WTC11 (cell line): ENCODE data around the gene UBE3A. TPM values are rescaled to one million over a fixed set of nuclear protein-coding genes. Genes with fewer than 3 reads are reported as not detected.

Experiments used
- ATAC-seq: fragments of 200-7000 bp; cut with Tn5 transposase; 2 replicates; pipeline ENCODE4 v1.10.0; 2021; ENCODE audit warnings: mild to moderate bottlenecking, moderate library complexity
- CTCF ChIA-PET: fragments of 300-600 bp; sonication (Branson Sonifier 250); formaldehyde crosslinking; loops from one replicate; lab custom pipeline; 2021; ENCODE audit warnings: antibody characterized with exemption; lab: Charles Lee
- POLR2A ChIA-PET: fragments of 350-600 bp; sonication (Branson Sonifier 250); formaldehyde crosslinking; loops from one replicate; lab custom pipeline; 2021; ENCODE audit warnings: antibody characterized with exemption; lab: Charles Lee
- DNase-seq: peaks from one replicate; pipeline ENCODE4 v3.0.0; 2021; ENCODE audit warnings: low spot score
- H3K27ac Mint-ChIP-seq: 2 replicates; pipeline ENCODE4 v1.8.0; 2021; ENCODE audit warnings: mixed read lengths
- H3K27me3 Mint-ChIP-seq: 2 replicates; pipeline ENCODE4 v1.8.0; 2021; ENCODE audit warnings: low read depth, mild to moderate bottlenecking, moderate library complexity, mixed read lengths
- H3K36me3 Mint-ChIP-seq: 2 replicates; pipeline ENCODE4 v1.8.0; 2021; ENCODE audit warnings: mixed read lengths
- H3K4me1 Mint-ChIP-seq: 2 replicates; pipeline ENCODE4 v1.8.0; 2022; ENCODE audit warnings: mixed read lengths
- H3K4me3 Mint-ChIP-seq: 2 replicates; pipeline ENCODE4 v1.8.0; 2021; ENCODE audit warnings: mild to moderate bottlenecking, moderate library complexity, mixed read lengths
- H3K9me3 Mint-ChIP-seq: 2 replicates; pipeline ENCODE4 v1.8.0; 2021; ENCODE audit warnings: mixed read lengths
- ATF6 ChIP-seq: sonication (generic); formaldehyde crosslinking; IDR thresholded peaks from 2 replicates; pipeline ENCODE4 v1.8.1; 2023; ENCODE audit warnings: mild to moderate bottlenecking, missing genetic modification reagents
- E2F4 ChIP-seq: sonication (generic); formaldehyde crosslinking; IDR thresholded peaks from 2 replicates; pipeline ENCODE4 v1.8.1; 2022; ENCODE audit warnings: low read depth, mild to moderate bottlenecking, moderate library complexity, missing genetic modification reagents, borderline replicate concordance
- FOXJ3 ChIP-seq: sonication (generic); formaldehyde crosslinking; IDR thresholded peaks from 2 replicates; pipeline ENCODE4 v1.9.0; 2021; ENCODE audit warnings: missing genetic modification reagents, mild to moderate bottlenecking, borderline replicate concordance
- IRF2 ChIP-seq: sonication (generic); formaldehyde crosslinking; IDR thresholded peaks from 2 replicates; pipeline ENCODE4 v1.8.0; 2022; ENCODE audit warnings: low read depth, missing genetic modification reagents, borderline replicate concordance
- NFE2L1 ChIP-seq: sonication (generic); formaldehyde crosslinking; IDR thresholded peaks from 2 replicates; pipeline ENCODE4 v1.8.1; 2023; ENCODE audit warnings: missing genetic modification reagents
- OVOL2 ChIP-seq: fragments of 250-450 bp; sonication (Bioruptor Pico); IDR thresholded peaks from 2 replicates; pipeline ENCODE4 v1.9.0; 2021; ENCODE audit warnings: mild to moderate bottlenecking, borderline replicate concordance
- PREB ChIP-seq: sonication (generic); formaldehyde crosslinking; IDR thresholded peaks from 2 replicates; pipeline ENCODE4 v1.8.1; 2022; ENCODE audit warnings: mild to moderate bottlenecking, missing genetic modification reagents, moderate library complexity, borderline replicate concordance
- SMAD3 ChIP-seq: sonication (generic); formaldehyde crosslinking; IDR thresholded peaks from 2 replicates; pipeline ENCODE4 v1.8.0; 2022; ENCODE audit warnings: missing genetic modification reagents, mild to moderate bottlenecking, borderline replicate concordance
- SMAD4 ChIP-seq: sonication (generic); formaldehyde crosslinking; IDR thresholded peaks from 2 replicates; pipeline ENCODE4 v1.8.0; 2022; ENCODE audit warnings: mild to moderate bottlenecking, missing genetic modification reagents
- SP1 ChIP-seq: sonication (generic); formaldehyde crosslinking; conservative IDR thresholded peaks from 2 replicates; pipeline ENCODE4 v1.8.1; 2022; ENCODE audit warnings: missing genetic modification reagents
- TCF7 ChIP-seq: sonication (generic); formaldehyde crosslinking; IDR thresholded peaks from 2 replicates; pipeline ENCODE4 v1.8.0; 2022; ENCODE audit warnings: mild to moderate bottlenecking, low read depth, missing genetic modification reagents, moderate library complexity
- ZNF138 ChIP-seq: sonication (generic); formaldehyde crosslinking; conservative IDR thresholded peaks from 2 replicates; pipeline ENCODE4 v1.8.1; 2022; ENCODE audit warnings: mild to moderate bottlenecking, moderate library complexity, missing genetic modification reagents
- ZNF317 ChIP-seq: sonication (generic); formaldehyde crosslinking; IDR thresholded peaks from 2 replicates; pipeline ENCODE4 v1.8.1; 2023; ENCODE audit warnings: low read depth, mild to moderate bottlenecking, moderate library complexity, missing genetic modification reagents, borderline replicate concordance
- total RNA-seq: library from RNA; stranded (reverse); gene quantifications from 3 replicates; pipeline ENCODE4 v1.2.3, GENCODE V29; 2021
- TF ChIP-seq, protein P1 (sequence below): sonication (generic); formaldehyde crosslinking; IDR thresholded peaks from 2 replicates; pipeline ENCODE4 v1.8.0; 2023; ENCODE audit warnings: missing genetic modification reagents, mild to moderate bottlenecking, borderline replicate concordance
- TF ChIP-seq, protein P2 (sequence below): sonication (generic); formaldehyde crosslinking; IDR thresholded peaks from 2 replicates; pipeline ENCODE4 v1.8.0; 2022; ENCODE audit warnings: mild to moderate bottlenecking, missing genetic modification reagents

The UBE3A gene
- total RNA-seq, 1 experiment from 2014 or later: 120 TPM

DNA sequence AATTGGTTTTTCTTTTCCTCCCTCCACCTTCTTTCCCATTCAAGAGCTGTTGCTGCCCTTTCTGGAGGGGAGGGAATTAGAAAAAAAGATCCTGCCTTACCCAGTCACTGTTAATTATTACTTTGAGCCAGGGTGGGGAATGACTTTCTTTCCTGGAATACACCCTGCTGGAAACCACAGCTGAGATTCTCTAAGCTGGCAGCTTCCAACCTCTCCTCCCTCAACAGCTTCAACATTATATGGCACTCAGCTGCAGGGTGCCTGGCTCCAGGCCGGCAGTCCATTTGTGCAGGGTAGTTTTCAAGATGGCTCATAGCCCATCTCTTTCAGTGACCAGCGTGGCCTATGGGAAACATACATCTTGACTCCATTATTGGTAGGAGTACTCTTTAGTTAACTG, 105.8 kb downstream of the UBE3A start:
- H3K4me3 Mint-ChIP-seq: no peak overlapping the region
- TF ChIP-seq SMAD3 (CRISPR knock-in tag): no peak
- no peak for TF ChIP-seq ATF6
- no peak for TF ChIP-seq E2F4 (CRISPR knock-in tag)
- no peak for TF ChIP-seq ZNF138 (CRISPR knock-in tag)
- no peak for TF ChIP-seq IRF2 (CRISPR knock-in tag)
- TF ChIP-seq ZNF317 (CRISPR knock-in tag): no peak
- no peak for TF ChIP-seq NFE2L1 (CRISPR knock-in tag)
- no peak for TF ChIP-seq OVOL2 (CRISPR knock-in tag)
- TF ChIP-seq, protein P1, sequence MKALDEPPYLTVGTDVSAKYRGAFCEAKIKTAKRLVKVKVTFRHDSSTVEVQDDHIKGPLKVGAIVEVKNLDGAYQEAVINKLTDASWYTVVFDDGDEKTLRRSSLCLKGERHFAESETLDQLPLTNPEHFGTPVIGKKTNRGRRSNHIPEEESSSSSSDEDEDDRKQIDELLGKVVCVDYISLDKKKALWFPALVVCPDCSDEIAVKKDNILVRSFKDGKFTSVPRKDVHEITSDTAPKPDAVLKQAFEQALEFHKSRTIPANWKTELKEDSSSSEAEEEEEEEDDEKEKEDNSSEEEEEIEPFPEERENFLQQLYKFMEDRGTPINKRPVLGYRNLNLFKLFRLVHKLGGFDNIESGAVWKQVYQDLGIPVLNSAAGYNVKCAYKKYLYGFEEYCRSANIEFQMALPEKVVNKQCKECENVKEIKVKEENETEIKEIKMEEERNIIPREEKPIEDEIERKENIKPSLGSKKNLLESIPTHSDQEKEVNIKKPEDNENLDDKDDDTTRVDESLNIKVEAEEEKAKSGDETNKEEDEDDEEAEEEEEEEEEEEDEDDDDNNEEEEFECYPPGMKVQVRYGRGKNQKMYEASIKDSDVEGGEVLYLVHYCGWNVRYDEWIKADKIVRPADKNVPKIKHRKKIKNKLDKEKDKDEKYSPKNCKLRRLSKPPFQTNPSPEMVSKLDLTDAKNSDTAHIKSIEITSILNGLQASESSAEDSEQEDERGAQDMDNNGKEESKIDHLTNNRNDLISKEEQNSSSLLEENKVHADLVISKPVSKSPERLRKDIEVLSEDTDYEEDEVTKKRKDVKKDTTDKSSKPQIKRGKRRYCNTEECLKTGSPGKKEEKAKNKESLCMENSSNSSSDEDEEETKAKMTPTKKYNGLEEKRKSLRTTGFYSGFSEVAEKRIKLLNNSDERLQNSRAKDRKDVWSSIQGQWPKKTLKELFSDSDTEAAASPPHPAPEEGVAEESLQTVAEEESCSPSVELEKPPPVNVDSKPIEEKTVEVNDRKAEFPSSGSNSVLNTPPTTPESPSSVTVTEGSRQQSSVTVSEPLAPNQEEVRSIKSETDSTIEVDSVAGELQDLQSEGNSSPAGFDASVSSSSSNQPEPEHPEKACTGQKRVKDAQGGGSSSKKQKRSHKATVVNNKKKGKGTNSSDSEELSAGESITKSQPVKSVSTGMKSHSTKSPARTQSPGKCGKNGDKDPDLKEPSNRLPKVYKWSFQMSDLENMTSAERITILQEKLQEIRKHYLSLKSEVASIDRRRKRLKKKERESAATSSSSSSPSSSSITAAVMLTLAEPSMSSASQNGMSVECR (CRISPR knock-in tag): no peak
- no peak for TF ChIP-seq SP1
- TF ChIP-seq FOXJ3 (CRISPR knock-in tag): no peak
- TF ChIP-seq SMAD4 (CRISPR knock-in tag): no peak
- no peak for TF ChIP-seq PREB (CRISPR knock-in tag)
- TF ChIP-seq TCF7 (CRISPR knock-in tag): no peak
- TF ChIP-seq, protein P2, sequence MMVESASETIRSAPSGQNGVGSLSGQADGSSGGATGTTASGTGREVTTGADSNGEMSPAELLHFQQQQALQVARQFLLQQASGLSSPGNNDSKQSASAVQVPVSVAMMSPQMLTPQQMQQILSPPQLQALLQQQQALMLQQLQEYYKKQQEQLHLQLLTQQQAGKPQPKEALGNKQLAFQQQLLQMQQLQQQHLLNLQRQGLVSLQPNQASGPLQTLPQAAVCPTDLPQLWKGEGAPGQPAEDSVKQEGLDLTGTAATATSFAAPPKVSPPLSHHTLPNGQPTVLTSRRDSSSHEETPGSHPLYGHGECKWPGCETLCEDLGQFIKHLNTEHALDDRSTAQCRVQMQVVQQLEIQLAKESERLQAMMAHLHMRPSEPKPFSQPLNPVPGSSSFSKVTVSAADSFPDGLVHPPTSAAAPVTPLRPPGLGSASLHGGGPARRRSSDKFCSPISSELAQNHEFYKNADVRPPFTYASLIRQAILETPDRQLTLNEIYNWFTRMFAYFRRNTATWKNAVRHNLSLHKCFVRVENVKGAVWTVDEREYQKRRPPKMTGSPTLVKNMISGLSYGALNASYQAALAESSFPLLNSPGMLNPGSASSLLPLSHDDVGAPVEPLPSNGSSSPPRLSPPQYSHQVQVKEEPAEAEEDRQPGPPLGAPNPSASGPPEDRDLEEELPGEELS (CRISPR knock-in tag): no peak
- ChIA-PET CTCF (no interaction called here), POLR2A (interaction anchor here (1.0 kb wide), 1 partner anchor 11 kb away, joined by 9 read pairs; no protein-coding TSS in a partner anchor)
- DNase-seq (no peak), ATAC-seq (no peak; the same call in 1 of the 2 replicates)
- H3K36me3 Mint-ChIP-seq: peaks cover 36% of the 10 kb centered on the region
- peaks cover 23% of the 10 kb centered on the region for H3K4me1 Mint-ChIP-seq
- H3K27ac Mint-ChIP-seq: 0 out of 2 replicates have a peak overlapping the region, but pooled peaks have one; percentile 8
- no peaks in the 10 kb centered on the region for H3K27me3 Mint-ChIP-seq
- H3K9me3 Mint-ChIP-seq: peaks cover 18% of the 10 kb centered on the region
